ENCODE measurements around the gene HOXD11.

- TF ChIP-seq CTCF (conservative IDR thresholded peaks at IDR 0.05; ENCODE audit: low read depth, low read length) (no peak), RFX5 (IDR thresholded peaks at IDR 0.05; ENCODE audit: low read depth, low read length) (no peak), MXI1 (IDR thresholded peaks at IDR 0.05; ENCODE audit: borderline replicate concordance, low read depth, low read length) (no peak), POLR2A (IDR thresholded peaks at IDR 0.05; ENCODE audit: low read depth, low read length) (no peak), FOS (IDR thresholded peaks at IDR 0.05; ENCODE audit: low read depth, low read length) (no peak), CEBPB (IDR thresholded peaks at IDR 0.05; ENCODE audit: low read depth, low read length) (no peak)
Observed at GRCh38 chr2:176063958-176064357, 43.1 kb upstream of the HOXD11 start.
